T-helper 2 cell treated with Interferon-gamma antibody and Interleukin-4, amounts not matched to agents 5 μg/mL and 100 μg/mL, for 36 hours (primary cell): ENCODE measurements around the gene NUMB.
A peak's percentile ranks its signal among the peaks of the same experiment; 100 is the strongest.

Source experiments
- DNase-seq: peaks from one replicate; pipeline ENCODE4 v3.0.0; 2021; ENCODE audit warnings: low spot score
- H3K27ac Mint-ChIP-seq: one replicate; pipeline ENCODE4 v1.8.0; 2021; ENCODE audit warnings: mild to moderate bottlenecking, mixed read lengths
- H3K27me3 Mint-ChIP-seq: one replicate; pipeline ENCODE4 v1.8.0; 2021; ENCODE audit warnings: low read depth, mixed read lengths
- H3K36me3 Mint-ChIP-seq: one replicate; pipeline ENCODE4 v1.8.0; 2021; ENCODE audit warnings: low read depth, mixed read lengths
- H3K4me1 Mint-ChIP-seq: one replicate; pipeline ENCODE4 v1.8.0; 2021; ENCODE audit warnings: low read depth, mixed read lengths
- H3K4me3 Mint-ChIP-seq: one replicate; pipeline ENCODE4 v1.8.0; 2022; ENCODE audit warnings: mild to moderate bottlenecking, moderate library complexity, mixed read lengths
- H3K9me3 Mint-ChIP-seq: one replicate; pipeline ENCODE4 v1.8.0; 2021; ENCODE audit warnings: mixed read lengths

NUMB gene

GRCh38 chr14:73293782-73294781 lies 164.3 kb downstream of the NUMB start:
- peaks cover 17% of the 10 kb centered on the region for H3K36me3 Mint-ChIP-seq
- no peaks in the 10 kb centered on the region for H3K27me3 Mint-ChIP-seq
- no peak overlapping the region for H3K4me3 Mint-ChIP-seq
- DNase-seq = no peak
- no peaks in the 10 kb centered on the region for H3K9me3 Mint-ChIP-seq
- H3K27ac Mint-ChIP-seq = no peak overlapping the region
- H3K4me1 Mint-ChIP-seq = peaks cover 17% of the 10 kb centered on the region

DNA sequence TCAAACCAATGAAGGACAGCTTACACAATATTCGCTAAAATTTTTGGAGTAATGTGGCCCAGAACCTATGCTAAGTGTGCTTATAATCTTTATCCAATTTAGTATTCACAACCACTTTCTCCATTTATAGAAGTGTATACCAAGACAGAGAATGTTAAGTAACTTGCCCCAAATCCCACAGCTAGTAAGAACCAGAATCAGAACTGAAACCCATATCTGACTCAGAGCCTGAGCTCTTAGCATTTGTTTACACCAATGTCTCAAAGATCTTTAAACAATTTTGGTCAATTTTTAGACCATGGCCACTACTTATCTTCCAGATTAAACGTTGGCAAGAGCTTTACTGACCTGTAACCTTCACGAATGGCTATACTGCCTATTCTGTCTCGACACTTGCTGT lies 168.1 kb downstream of the NUMB start:
- Mint-ChIP-seq H3K27me3 (no peaks in the 10 kb centered on the region), H3K9me3 (no peaks in the 10 kb centered on the region), H3K4me1 (peaks cover 19% of the 10 kb centered on the region), H3K27ac (no peak overlapping the region), H3K36me3 (peaks cover 25% of the 10 kb centered on the region), H3K4me3 (no peak overlapping the region)
- peak; percentile 49 for DNase-seq

DNA sequence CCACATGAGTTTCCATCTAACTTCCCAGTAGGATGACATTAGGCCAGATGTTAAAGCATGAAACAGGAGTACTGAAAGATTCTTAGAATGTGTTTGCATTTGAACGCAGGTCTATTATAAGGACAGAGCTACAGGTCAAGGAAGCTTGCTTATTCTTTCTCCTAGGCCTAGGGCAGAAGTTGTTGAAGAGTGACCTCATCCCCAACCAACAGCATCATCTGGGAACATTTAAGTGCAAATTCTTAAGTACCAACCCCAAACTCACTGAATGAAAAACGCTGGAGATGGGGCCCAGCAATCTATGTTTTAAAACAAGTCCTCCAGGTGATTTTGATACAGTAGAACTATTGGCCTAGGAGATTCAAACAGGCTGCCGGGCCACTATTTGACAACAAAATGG lies 168.6 kb downstream of the NUMB start:
- Mint-ChIP-seq H3K4me3 (no peak overlapping the region), H3K9me3 (no peaks in the 10 kb centered on the region), H3K27ac (no peak overlapping the region), H3K4me1 (peaks cover 19% of the 10 kb centered on the region), H3K36me3 (peaks cover 25% of the 10 kb centered on the region), H3K27me3 (no peaks in the 10 kb centered on the region)
- no peak for DNase-seq

GRCh38 chr14:73289308-73289707 lies 169.0 kb downstream of the NUMB start:
- Mint-ChIP-seq H3K27me3 (no peaks in the 10 kb centered on the region), H3K36me3 (peaks cover 27% of the 10 kb centered on the region), H3K27ac (no peak overlapping the region), H3K4me3 (no peak overlapping the region), H3K4me1 (peaks cover 19% of the 10 kb centered on the region), H3K9me3 (no peaks in the 10 kb centered on the region)
- no peak for DNase-seq

GRCh38 chr14:73287071-73287470 lies 171.3 kb downstream of the NUMB start:
- no peaks in the 10 kb centered on the region for H3K27me3 Mint-ChIP-seq
- peaks cover 17% of the 10 kb centered on the region for H3K4me1 Mint-ChIP-seq
- no peak overlapping the region for H3K27ac Mint-ChIP-seq
- no peak for DNase-seq
- no peak overlapping the region for H3K4me3 Mint-ChIP-seq
- H3K36me3 Mint-ChIP-seq = peaks cover 30% of the 10 kb centered on the region
- H3K9me3 Mint-ChIP-seq = no peaks in the 10 kb centered on the region

DNA sequence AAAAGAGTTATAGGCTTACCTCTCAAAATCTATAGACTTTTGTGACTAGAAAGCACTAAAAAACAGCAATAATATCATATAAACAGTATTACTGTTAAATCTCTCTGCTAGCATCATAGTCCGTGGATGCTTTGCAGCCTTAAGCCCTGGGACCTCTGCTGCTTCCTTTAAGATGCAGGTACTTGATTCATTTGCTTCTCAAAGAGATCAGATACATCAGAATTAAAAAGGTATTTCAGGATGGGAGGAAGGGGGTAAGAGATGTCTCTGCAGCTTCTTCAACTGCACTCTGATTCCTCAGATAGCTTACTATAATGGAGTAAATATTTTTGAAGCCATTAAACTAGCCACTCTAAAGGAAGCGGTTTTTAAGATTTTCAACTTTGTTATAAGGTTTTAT lies 171.7 kb downstream of the NUMB start:
- no peak for DNase-seq
- no peak overlapping the region for H3K27ac Mint-ChIP-seq
- no peaks in the 10 kb centered on the region for H3K27me3 Mint-ChIP-seq
- H3K4me3 Mint-ChIP-seq = no peak overlapping the region
- no peaks in the 10 kb centered on the region for H3K9me3 Mint-ChIP-seq
- peaks cover 19% of the 10 kb centered on the region for H3K4me1 Mint-ChIP-seq
- peaks cover 31% of the 10 kb centered on the region for H3K36me3 Mint-ChIP-seq

GRCh38 chr14:73285979-73286378 lies 172.4 kb downstream of the NUMB start:
- Mint-ChIP-seq H3K27ac (no peak overlapping the region), H3K27me3 (no peaks in the 10 kb centered on the region), H3K4me3 (no peak overlapping the region), H3K4me1 (peaks cover 19% of the 10 kb centered on the region), H3K9me3 (no peaks in the 10 kb centered on the region), H3K36me3 (peaks cover 36% of the 10 kb centered on the region)
- no peak for DNase-seq

GRCh38 chr14:73283608-73284379 lies 174.6 kb downstream of the NUMB start:
- H3K9me3 Mint-ChIP-seq = no peaks in the 10 kb centered on the region
- no peaks in the 10 kb centered on the region for H3K27me3 Mint-ChIP-seq
- no peak overlapping the region for H3K27ac Mint-ChIP-seq
- no peak for DNase-seq
- peaks cover 39% of the 10 kb centered on the region for H3K36me3 Mint-ChIP-seq
- no peak overlapping the region for H3K4me3 Mint-ChIP-seq
- peaks cover 3% of the 10 kb centered on the region for H3K4me1 Mint-ChIP-seq

- Mint-ChIP-seq H3K4me3 (no peak overlapping the region), H3K36me3 (peaks cover 40% of the 10 kb centered on the region), H3K27ac (no peak overlapping the region), H3K27me3 (no peaks in the 10 kb centered on the region), H3K4me1 (peaks cover 3% of the 10 kb centered on the region), H3K9me3 (no peaks in the 10 kb centered on the region)
- DNase-seq = no peak
Observed at GRCh38 chr14:73280903-73281302, 177.4 kb downstream of the NUMB start.

GRCh38 chr14:73277376-73277775 lies 181.0 kb downstream of the NUMB start:
- H3K4me1 Mint-ChIP-seq = peaks cover 3% of the 10 kb centered on the region
- no peak for DNase-seq
- no peak overlapping the region for H3K27ac Mint-ChIP-seq
- H3K27me3 Mint-ChIP-seq = no peaks in the 10 kb centered on the region
- no peaks in the 10 kb centered on the region for H3K9me3 Mint-ChIP-seq
- no peak overlapping the region for H3K4me3 Mint-ChIP-seq
- peaks cover 28% of the 10 kb centered on the region for H3K36me3 Mint-ChIP-seq

DNA sequence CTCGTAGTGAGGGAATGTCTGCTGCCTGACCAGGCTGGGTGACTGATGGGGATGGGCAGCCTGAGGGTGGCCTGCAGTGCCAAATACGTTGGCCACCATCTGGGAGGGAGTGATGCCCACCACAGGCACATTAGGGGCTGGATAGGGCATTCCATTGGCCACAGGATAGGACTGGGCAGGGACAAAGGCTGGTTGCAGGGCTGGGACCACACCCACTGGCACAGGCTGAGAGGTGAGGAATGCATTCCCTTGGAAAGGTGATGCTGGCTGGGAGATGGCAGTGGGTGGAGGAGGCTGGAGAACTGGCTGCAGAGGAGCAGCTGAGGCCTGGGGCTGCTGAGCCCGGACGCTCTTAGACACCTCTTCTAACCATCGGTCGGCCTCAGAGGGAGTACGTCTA lies 181.5 kb downstream of the NUMB start:
- no peak overlapping the region for H3K4me3 Mint-ChIP-seq
- H3K27me3 Mint-ChIP-seq = peaks cover 1% of the 10 kb centered on the region
- H3K27ac Mint-ChIP-seq = no peak overlapping the region
- no peaks in the 10 kb centered on the region for H3K9me3 Mint-ChIP-seq
- peaks cover under 1% of the 10 kb centered on the region for H3K4me1 Mint-ChIP-seq
- DNase-seq = no peak
- H3K36me3 Mint-ChIP-seq = peaks cover 27% of the 10 kb centered on the region

- no peak overlapping the region for H3K4me3 Mint-ChIP-seq
- H3K27me3 Mint-ChIP-seq = peaks cover 17% of the 10 kb centered on the region
- DNase-seq = no peak
- H3K9me3 Mint-ChIP-seq = no peaks in the 10 kb centered on the region
- H3K4me1 Mint-ChIP-seq = peaks cover 2% of the 10 kb centered on the region
- H3K36me3 Mint-ChIP-seq = peaks cover 16% of the 10 kb centered on the region
- H3K27ac Mint-ChIP-seq = no peak overlapping the region
Observed at GRCh38 chr14:73273799-73274198, 184.5 kb downstream of the NUMB start.

DNA sequence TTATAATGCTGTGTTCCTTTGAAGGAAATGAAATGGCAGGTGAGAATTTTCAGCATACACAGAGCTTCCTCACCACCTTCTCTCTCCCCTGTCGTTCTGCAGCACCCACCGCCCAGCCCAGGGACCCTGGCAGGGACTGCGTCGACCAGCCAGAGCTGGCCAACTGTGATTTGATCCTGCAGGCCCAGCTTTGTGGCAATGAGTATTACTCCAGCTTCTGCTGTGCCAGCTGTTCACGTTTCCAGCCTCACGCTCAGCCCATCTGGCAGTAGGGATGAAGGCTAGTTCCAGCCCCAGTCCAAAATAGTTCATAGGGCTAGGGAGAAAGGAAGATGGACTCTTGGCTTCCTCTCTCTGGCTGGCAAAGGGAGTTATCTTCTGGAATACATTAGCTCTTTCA lies 186.0 kb downstream of the NUMB start:
- DNase-seq = no peak
- H3K4me3 Mint-ChIP-seq = no peak overlapping the region
- H3K36me3 Mint-ChIP-seq = peaks cover 16% of the 10 kb centered on the region
- no peak overlapping the region for H3K27ac Mint-ChIP-seq
- H3K9me3 Mint-ChIP-seq = no peaks in the 10 kb centered on the region
- H3K27me3 Mint-ChIP-seq = peaks cover 19% of the 10 kb centered on the region
- peaks cover 2% of the 10 kb centered on the region for H3K4me1 Mint-ChIP-seq
